Measurements from ENCODE around the gene NDST3.

DNA sequence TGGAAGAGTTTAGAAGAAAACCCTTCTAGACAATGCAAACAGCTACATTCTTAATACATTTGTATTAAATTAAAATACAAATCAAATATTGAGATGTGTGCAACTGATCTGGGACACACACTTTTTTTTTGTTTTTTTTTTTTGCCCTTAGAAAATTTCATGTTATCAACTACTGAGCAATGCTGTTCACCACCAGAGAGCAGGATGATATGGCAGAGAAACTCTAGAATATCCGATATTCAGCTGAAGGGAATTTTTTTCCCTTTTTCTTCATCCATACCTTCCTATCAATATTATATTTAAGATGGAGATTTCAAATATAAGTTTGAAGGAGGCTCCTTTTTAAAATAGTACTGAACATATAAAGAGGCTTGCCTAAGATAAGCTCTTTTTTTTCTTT is 1.0 kb downstream of the NDST3 start:
- TF ChIP-seq POLR2A (IDR thresholded peaks at IDR 0.05; ENCODE audit: low read length) (no peak), GATA1 (IDR thresholded peaks at IDR 0.05; ENCODE audit: low read depth, low read length) (no peak)
